Lung (tissue), 12 donors: ENCODE measurements around the gene PTGES3L. TPM values are rescaled to one million over a fixed set of nuclear protein-coding genes. Genes with fewer than 3 reads are reported as not detected.
"Not testable (repeated sequence)": the region's sequence is repeated elsewhere in the genome, so short reads cannot be mapped to it uniquely, and the experiment has no call there.

Experiments used
- ATAC-seq: fragments of 200-7000 bp; cut with Tn5 transposase; one replicate; pipeline ENCODE4 v1.9.1; 2020; ENCODE audit warnings: moderate number of reproducible peaks; ENCODE audit not compliant: insufficient read depth, low FRiP score
- DNase-seq, 3 donors: peaks; one replicate each; pipeline ENCODE4 v3.0.0-alpha.2; 2013 to 2017
- H3K27ac ChIP-seq, 2 donors: one replicate each; pipeline ENCODE4 v1.5.1; 2013; ENCODE audit warnings: mild to moderate bottlenecking in 2 of 2, moderate library complexity in 2 of 2, control low read depth in 1 of 2, inconsistent platforms in 1 of 2, low read depth in 1 of 2, low read length in 1 of 2
- H3K27me3 ChIP-seq, 3 donors: one replicate each; pipeline ENCODE4 v1.5.1; 2013; ENCODE audit warnings: low read length in 2 of 3; ENCODE audit not compliant: control insufficient read depth in 3 of 3, insufficient read depth in 3 of 3
- H3K36me3 ChIP-seq, 4 donors: one replicate each; pipeline ENCODE4 v1.5.1; 2013; ENCODE audit warnings: low read length in 4 of 4, mild to moderate bottlenecking in 1 of 4, moderate library complexity in 1 of 4; ENCODE audit not compliant: control insufficient read depth in 4 of 4, insufficient read depth in 4 of 4
- H3K4me1 ChIP-seq, 5 donors: one replicate each; pipeline ENCODE4 v1.5.1; 2013; ENCODE audit warnings: low read length in 5 of 5, mild to moderate bottlenecking in 2 of 5, moderate library complexity in 1 of 5; ENCODE audit not compliant: control insufficient read depth in 5 of 5, insufficient read depth in 5 of 5
- H3K4me3 ChIP-seq: one replicate; pipeline ENCODE4 v1.5.1; 2013; ENCODE audit warnings: mild to moderate bottlenecking, control low read depth, moderate library complexity
- H3K9ac ChIP-seq, 2 donors: one replicate each; pipeline ENCODE4 v1.5.1; 2013; ENCODE audit warnings: low read length in 2 of 2, control low read depth in 1 of 2; ENCODE audit not compliant: insufficient read depth in 1 of 2
- H3K9me3 ChIP-seq, 4 donors: one replicate each; pipeline ENCODE4 v1.5.1; 2013; ENCODE audit warnings: low read length in 3 of 4, mild to moderate bottlenecking in 1 of 4, moderate library complexity in 1 of 4; ENCODE audit not compliant: control insufficient read depth in 4 of 4, insufficient read depth in 3 of 4
- WGBS, 2 donors: extraction: QIAGEN DNeasy Blood & Tissue Kit; methylation state at CpG; one replicate each; pipeline ENCODE4 v1.1.7; 2013; 5-methylcytosine and 5-hydroxymethylcytosine counted together
- polyA plus RNA-seq, 2 donors: library from polyadenylated mRNA; stranded (reverse); fragments of 200-250 nt; gene quantifications; one replicate each; pipeline ENCODE4 v1.2.1, GENCODE V29; 2013
- total RNA-seq, 2 donors: library from RNA; depleted of rRNA in 1 of 2; stranded (reverse); fragments of >200 nt in 1 of 2; gene quantifications; one replicate each; pipeline ENCODE4 v1.2.1, GENCODE V29; 2014 to 2021
- TF ChIP-seq, protein P1 (sequence below): IDR thresholded peaks from 2 replicates; pipeline ENCODE4 v1.5.1; 2012; ENCODE audit warnings: mild to moderate bottlenecking; ENCODE audit errors: control extremely low read depth, extremely low read depth
- donor health status: control.
- donor health status: control.
- donor health status: Bipolar disorder and iron deficiency.
- donor health status: healthy.
- donor health status: DM: yes; HTN: yes; CAD: no.

The PTGES3L gene
- total and polyA plus RNA-seq, 4 donors = 0.43 to 1.8 (median 0.91) TPM

DNA sequence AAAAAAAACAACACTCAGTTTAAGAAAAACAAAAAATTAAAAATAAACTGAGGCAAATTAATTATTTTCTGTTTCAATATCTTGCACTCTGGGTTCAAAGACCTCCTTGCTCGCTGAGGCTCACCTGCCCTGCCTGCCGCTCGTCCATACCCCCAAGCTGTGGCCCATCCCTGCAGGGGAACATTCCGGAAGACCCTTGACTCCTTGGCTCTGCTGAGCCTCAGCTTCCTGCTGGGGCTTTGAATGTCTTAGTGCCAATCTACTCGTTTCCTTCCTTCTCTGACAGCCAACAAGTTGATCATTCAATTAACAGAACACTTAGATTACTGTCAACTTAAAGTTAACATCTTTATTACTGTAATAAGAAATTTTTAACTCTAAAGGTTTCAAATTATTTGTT lies 55.0 kb downstream of the PTGES3L start:
- 12 to 33% methylated on average over 5 of the region's 5 CpGs for WGBS, 2 donors
- H3K4me1 ChIP-seq = peaks cover 0 to 38% (median 25%) of the 10 kb centered on the region in 5 donors
- peak overlapping the region in 1 of 2 donors; percentile 72 for H3K27ac ChIP-seq
- no peaks in the 10 kb centered on the region for H3K36me3 ChIP-seq
- H3K9me3 ChIP-seq = no peaks in the 10 kb centered on the region
- TF ChIP-seq, protein P1, sequence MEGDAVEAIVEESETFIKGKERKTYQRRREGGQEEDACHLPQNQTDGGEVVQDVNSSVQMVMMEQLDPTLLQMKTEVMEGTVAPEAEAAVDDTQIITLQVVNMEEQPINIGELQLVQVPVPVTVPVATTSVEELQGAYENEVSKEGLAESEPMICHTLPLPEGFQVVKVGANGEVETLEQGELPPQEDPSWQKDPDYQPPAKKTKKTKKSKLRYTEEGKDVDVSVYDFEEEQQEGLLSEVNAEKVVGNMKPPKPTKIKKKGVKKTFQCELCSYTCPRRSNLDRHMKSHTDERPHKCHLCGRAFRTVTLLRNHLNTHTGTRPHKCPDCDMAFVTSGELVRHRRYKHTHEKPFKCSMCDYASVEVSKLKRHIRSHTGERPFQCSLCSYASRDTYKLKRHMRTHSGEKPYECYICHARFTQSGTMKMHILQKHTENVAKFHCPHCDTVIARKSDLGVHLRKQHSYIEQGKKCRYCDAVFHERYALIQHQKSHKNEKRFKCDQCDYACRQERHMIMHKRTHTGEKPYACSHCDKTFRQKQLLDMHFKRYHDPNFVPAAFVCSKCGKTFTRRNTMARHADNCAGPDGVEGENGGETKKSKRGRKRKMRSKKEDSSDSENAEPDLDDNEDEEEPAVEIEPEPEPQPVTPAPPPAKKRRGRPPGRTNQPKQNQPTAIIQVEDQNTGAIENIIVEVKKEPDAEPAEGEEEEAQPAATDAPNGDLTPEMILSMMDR = no peak
- no peaks in the 10 kb centered on the region for H3K27me3 ChIP-seq
- no peak overlapping the region for H3K4me3 ChIP-seq
- peak in 1 of 3 donors; percentile 28 for DNase-seq
- no peak overlapping the region for H3K9ac ChIP-seq
- ATAC-seq = no peak

DNA sequence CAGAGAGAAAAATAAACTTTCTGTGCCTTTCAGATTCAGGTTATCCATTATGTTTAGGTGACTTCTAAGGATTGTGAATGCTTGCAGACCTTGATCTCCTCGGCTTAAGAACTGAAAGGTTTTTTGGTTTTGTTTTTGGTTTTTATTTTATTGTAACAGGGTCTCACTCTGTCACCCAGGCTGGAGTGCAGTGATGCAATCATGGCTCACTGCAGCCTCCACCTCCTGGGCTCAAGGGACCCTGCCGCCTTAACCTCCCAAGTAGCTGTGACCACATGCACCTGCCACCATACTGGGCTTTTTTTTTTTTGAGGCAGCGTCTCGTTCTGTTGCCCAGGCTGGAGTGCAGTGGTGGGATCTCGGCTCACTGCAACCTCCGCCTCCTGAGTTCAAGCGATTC lies 56.4 kb downstream of the PTGES3L start:
- not testable (repeated sequence) for H3K27ac ChIP-seq

DNA sequence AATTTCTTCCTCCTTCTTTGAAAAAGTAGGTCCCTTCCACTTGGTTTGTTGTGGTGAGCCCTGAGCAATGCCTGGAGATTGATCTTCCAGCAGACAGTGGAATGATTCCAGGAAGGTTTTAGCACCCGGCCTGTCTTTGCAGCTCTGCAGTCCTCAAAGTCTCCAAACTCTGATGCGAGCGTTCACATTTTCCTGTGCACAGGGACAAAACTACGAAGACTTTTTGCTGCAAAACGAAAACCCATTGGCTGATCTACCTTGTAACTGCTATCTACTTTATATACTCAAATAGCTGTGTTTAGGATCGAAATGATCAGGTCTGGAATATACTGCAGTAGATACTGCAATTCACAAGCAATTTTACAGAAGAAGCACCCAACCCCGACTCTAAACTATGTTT lies 57.6 kb downstream of the PTGES3L start:
- Histone ChIP-seq H3K4me3 (no peak overlapping the region), H3K27ac (no peak overlapping the region), H3K27me3 (no peaks in the 10 kb centered on the region), H3K4me1 (peaks cover 0 to 47% (median 30%) of the 10 kb centered on the region in 5 donors), H3K9ac (peak overlapping the region in 1 of 2 donors; percentile 38), H3K9me3 (no peaks in the 10 kb centered on the region), H3K36me3 (no peaks in the 10 kb centered on the region)
- TF ChIP-seq, protein P1 = no peak
- 33 to 61% methylated on average over 7 of the region's 7 CpGs for WGBS, 2 donors
- DNase-seq (peak; percentile 33 to 74 (median 59)), ATAC-seq (no peak)

More for the DNA sequence above, 56.4 kb downstream of the PTGES3L start:
- H3K4me3 ChIP-seq, H3K9ac ChIP-seq, ATAC-seq, H3K9me3 ChIP-seq, DNase-seq, H3K27me3 ChIP-seq, H3K36me3 ChIP-seq: not testable (repeated sequence)
- H3K4me1 ChIP-seq = peaks cover 0 to 46% (median 30%) of the 10 kb centered on the region in 5 donors
- 90 to 94% methylated on average over 7 of the region's 7 CpGs for WGBS, 2 donors

DNA sequence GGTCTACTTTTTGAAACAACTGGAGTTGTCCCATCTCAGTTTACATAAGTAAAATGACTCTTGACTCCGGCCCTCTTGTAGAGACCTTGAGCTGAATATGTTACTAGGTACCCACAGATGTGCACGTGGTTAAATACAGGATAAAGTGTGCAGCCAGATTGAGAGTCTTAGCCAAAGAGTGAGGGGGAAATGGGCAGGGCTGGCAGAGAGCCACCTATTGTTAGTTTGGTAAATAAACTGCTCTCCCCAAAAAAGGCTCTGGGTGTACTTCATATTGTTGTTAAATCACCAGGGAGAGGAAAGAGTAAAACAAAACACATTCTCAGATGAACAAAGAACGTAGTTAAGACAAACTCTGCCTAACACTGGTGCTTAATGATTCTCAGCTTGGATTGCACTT lies 59.0 kb downstream of the PTGES3L start:
- no peak overlapping the region for H3K9ac ChIP-seq
- ATAC-seq (no peak), DNase-seq (peak; percentile 63 to 77 (median 75))
- WGBS, 2 donors = 15 to 23% methylated on average over 3 of the region's 3 CpGs
- H3K27me3 ChIP-seq = no peaks in the 10 kb centered on the region
- TF ChIP-seq, protein P1 = no peak
- H3K27ac ChIP-seq = no peak overlapping the region
- H3K36me3 ChIP-seq = no peaks in the 10 kb centered on the region
- H3K4me1 ChIP-seq = peaks cover 0 to 47% (median 30%) of the 10 kb centered on the region in 5 donors
- no peaks in the 10 kb centered on the region for H3K9me3 ChIP-seq
- no peak overlapping the region for H3K4me3 ChIP-seq
